ENCODE results near the gene IGFBP6. TPM values are rescaled to one million over a fixed set of nuclear protein-coding genes. Genes with fewer than 3 reads are reported as not detected.

The IGFBP6 gene
- polyA plus RNA-seq, 1 donor from 2014 or later, result not detected

GRCh38 chr12:53101931-53102781 lies 4.7 kb downstream of the IGFBP6 start:
- Histone ChIP-seq H3K9me3 (ENCODE audit: low read length) (no peaks in the 10 kb centered on the region), H3K4me3 (ENCODE audit: low read length) (no peak overlapping the region), H3K4me2 (ENCODE audit: low read length) (no peak overlapping the region), H3K27ac (ENCODE audit: low read length) (no peak overlapping the region), H4K20me1 (ENCODE audit: insufficient read depth) (no peaks in the 10 kb centered on the region), H3F3A (ENCODE audit: insufficient read depth, low read length, poor library complexity, severe bottlenecking) (no peaks in the 10 kb centered on the region), H2AFZ (ENCODE audit: low read depth, low read length) (no peak overlapping the region), H3K36me3 (ENCODE audit: insufficient read depth, low read length) (no peaks in the 10 kb centered on the region), H3K9ac (ENCODE audit: low read length) (no peak overlapping the region), H3K79me2 (replicated peaks; ENCODE audit: insufficient read depth, low read length) (no peaks in the 10 kb centered on the region), H3K27me3 (ENCODE audit: insufficient read depth, low read depth, low read length) (peaks cover 23% of the 10 kb centered on the region), H3K9me2 (ENCODE audit: insufficient read depth, low read length) (no peaks in the 10 kb centered on the region)
- TF ChIP-seq SMC3 (conservative IDR thresholded peaks at IDR 0.05; ENCODE audit: poor library complexity) (no peak), MXI1 (conservative IDR thresholded peaks at IDR 0.05; ENCODE audit: poor library complexity, severe bottlenecking) (no peak), REST (IDR thresholded peaks at IDR 0.05; ENCODE audit: borderline replicate concordance) (no peak)

- H3K9me3 ChIP-seq (ENCODE audit: low read length), result no peaks in the 10 kb centered on the region
- H3K4me3 ChIP-seq (ENCODE audit: low read length), result no peak within 1 kb of the TSS
- H3K9me2 ChIP-seq (ENCODE audit: insufficient read depth, low read length), result no peaks in the 10 kb centered on the region
- H3K9ac ChIP-seq (ENCODE audit: low read length), result no peak within 1 kb of the TSS
- no peak for TF ChIP-seq EP300 (conservative IDR thresholded peaks at IDR 0.05; ENCODE audit: poor library complexity, severe bottlenecking)
- TF ChIP-seq TAF1 (IDR thresholded peaks at IDR 0.05; ENCODE audit: low read depth), result no peak
- TF ChIP-seq REST (IDR thresholded peaks at IDR 0.05; ENCODE audit: borderline replicate concordance), result no peak
- H3K79me2 ChIP-seq (replicated peaks; ENCODE audit: insufficient read depth, low read length), result no peaks in the 10 kb centered on the region
- no peaks in the 10 kb centered on the region for H3F3A ChIP-seq (ENCODE audit: insufficient read depth, low read length, poor library complexity, severe bottlenecking)
- no peak within 1 kb of the TSS for H3K27ac ChIP-seq (ENCODE audit: low read length)
- H2AFZ ChIP-seq (ENCODE audit: low read depth, low read length), result no peak within 1 kb of the TSS
- no peak within 1 kb of the TSS for H3K4me2 ChIP-seq (ENCODE audit: low read length)
- H4K20me1 ChIP-seq (ENCODE audit: insufficient read depth), result no peaks in the 10 kb centered on the region
- H3K27me3 ChIP-seq (ENCODE audit: insufficient read depth, low read depth, low read length), result peaks cover 13% of the 10 kb centered on the region
- no peaks in the 10 kb centered on the region for H3K36me3 ChIP-seq (ENCODE audit: insufficient read depth, low read length)
These were observed 5.7 kb downstream of the IGFBP6 start, which contains the start of gene SOAT2 for GRCh38 chr12:53102883-53103807. TSS of gene SOAT2 (plus strand) at chr12:53103486. CDS start at chr12:53103578, 92 bp downstream.

All from neural cell (in vitro differentiated cells).